GM19463 (cell line): ENCODE measurements around the gene SUSD3.

Experiments used
- ATAC-seq: cut with Tn5 transposase; IDR thresholded peaks from one replicate; pipeline ENCODE4 v1.9.1; 2021; ENCODE audit warnings: mild to moderate bottlenecking, moderate library complexity; ENCODE audit not compliant: unreplicated experiment

The SUSD3 gene

DNA sequence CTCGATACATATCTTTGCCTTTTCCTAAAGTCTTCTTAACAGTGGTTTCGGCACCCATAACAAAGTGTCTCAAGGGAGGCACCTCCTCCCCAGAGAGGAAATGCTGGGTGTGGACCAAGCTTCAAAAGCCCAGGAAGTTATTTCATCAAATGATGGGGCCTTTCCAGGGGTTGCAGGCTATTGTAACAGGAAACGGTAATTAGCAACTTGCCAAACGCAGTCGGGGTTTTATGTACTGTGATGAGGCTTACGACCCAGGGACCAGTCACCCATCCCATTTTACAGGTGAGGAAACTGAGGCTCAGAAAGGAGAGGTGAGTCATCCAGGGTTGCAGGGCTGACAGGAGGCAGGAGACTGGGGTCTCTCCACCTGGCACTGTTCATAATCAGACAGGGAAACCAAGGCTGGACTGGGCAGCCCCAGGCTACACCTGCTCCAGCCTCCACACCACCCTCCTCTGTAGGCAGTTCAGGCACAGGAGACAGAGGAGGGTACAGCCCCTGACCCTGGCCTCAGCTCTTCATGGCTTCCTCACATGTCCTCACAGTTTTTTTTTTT is 30.0 kb upstream of the SUSD3 start:
- ATAC-seq, result no peak

- ATAC-seq, result no peak
These were observed 27.6 kb upstream of the SUSD3 start for GRCh38 chr9:93030642-93031628.

DNA sequence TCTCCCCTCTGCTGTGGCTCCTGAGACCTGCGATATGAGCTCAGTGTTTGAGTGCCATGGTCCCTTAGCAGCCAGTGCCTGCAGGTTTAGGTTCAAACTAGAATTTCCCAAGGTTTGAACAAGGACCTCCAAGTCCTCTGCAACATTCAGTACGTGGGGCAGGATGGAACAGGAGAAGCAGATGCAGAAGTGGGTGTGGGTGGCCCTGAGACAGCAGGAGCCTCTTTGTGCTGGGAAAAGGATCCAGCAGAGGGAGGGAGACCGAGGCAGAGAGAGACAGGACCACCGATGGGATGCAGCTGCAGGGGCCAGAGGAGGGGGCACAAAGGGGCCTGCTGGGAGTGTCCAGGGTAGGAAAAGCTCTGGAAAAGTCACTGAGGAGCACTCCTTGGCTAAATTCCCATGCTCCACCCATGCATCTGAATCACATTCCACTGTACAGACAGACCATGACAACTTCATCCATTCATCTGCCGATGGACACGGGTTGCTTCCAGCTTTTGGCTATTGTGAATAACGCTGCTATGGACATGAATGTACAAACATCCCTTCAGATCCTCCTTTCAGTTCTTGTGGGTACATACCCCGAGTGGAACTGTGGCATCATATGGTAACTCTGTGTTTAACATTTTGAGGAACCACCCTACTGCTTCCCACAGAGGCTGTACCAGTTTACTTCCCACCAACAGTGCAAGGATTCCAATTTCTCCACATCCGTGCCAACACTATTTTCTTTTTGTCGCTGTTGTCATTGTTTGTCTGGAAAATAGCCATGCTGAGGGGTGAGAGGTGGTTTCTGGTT is 26.7 kb upstream of the SUSD3 start:
- ATAC-seq, result no peak

- ATAC-seq, result no peak
These were observed 26.0 kb upstream of the SUSD3 start for GRCh38 chr9:93032545-93032944.

GRCh38 chr9:93033531-93033930 is 25.0 kb upstream of the SUSD3 start:
- no peak for ATAC-seq

GRCh38 chr9:93035106-93035660 is 23.3 kb upstream of the SUSD3 start:
- no peak for ATAC-seq

- no peak for ATAC-seq
These were observed 22.6 kb upstream of the SUSD3 start for GRCh38 chr9:93035821-93036351.

DNA sequence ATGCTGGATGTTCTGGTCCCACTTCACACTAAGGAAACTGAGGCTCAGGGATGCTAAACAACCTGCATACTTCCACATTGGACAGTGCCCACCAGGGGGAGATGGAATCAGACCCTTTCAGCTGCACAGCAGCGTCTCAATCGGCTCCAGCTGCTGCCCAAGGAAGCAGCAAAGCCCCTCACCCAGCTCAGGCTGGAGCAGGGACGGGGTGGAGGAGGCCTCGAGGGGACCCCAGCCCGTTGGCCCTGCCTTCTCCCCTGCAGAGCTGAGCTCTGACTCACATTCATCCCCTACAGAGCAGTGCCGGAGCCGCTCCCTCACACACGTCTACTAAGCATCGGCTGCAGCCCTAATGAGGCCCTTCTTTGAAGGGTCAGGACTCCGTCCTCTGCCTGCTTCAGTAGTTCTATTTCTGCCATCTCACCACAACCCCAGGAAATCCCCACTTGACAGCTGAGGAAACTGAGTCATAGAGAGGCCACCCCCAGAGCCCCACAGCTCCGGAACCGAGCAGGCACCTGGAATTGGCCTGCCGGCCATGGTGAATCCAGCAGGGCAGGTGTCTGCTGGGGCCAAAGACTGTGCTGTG is 21.5 kb upstream of the SUSD3 start:
- no peak for ATAC-seq

GRCh38 chr9:93037476-93037971 is 21.0 kb upstream of the SUSD3 start:
- no peak for ATAC-seq

- no peak for ATAC-seq
These were observed 19.6 kb upstream of the SUSD3 start for GRCh38 chr9:93038918-93039317.

DNA sequence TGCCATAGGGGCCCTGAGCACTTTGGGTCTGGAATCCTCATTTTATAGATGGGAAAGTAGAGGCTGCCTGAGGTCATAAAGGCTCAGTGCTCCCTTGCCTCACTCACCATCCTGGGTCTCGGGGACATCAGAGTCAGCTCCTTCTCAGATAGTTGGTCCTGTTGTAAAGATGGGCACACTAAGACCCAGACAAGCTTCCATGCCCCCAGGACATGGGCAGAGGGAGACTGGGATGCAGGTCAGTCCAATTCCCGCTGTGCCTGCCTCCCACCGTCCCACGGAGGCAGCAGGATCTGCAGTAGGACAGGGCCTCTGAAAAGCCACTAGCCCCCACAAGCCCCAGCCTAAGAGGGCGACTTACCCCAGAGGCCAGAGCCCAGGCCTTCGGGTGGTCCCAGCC is 19.0 kb upstream of the SUSD3 start:
- no peak for ATAC-seq

GRCh38 chr9:93039976-93040375 is 18.5 kb upstream of the SUSD3 start:
- no peak for ATAC-seq

- no peak for ATAC-seq
These were observed 18.1 kb upstream of the SUSD3 start for GRCh38 chr9:93040409-93040808.

DNA sequence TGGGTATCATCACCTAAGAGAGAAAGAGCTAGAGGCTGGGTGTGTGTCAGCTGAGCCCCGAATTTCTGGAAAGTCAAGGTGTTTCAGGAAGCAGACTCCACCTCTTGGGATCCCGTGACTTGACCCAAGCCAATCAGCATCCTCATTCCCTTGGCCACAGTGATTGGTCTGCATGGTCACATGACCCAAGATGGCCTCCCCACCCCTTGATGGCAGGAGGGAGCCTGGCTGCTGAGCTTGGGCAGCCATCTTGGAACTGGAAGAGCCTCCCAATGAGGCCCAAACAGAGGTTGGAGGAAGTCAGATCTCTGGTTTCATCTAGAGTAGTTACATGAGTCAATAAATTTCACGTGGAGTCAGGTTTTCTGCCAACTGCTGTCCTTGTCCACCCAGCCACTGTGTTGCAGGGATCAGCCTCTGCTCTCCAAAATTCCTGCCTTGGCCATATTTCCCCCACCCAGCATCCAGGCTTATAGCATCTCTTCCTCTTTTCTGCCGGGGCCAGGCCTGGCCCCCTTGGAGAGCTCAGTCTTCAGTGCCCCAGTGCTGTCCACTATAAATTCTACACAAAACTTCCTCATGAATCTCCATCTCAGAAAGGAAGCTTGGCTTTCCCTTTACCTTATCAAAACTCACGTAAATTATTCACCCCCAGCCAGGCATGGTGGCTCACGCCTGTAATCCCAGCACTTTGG is 17.2 kb upstream of the SUSD3 start:
- ATAC-seq, result no peak

DNA sequence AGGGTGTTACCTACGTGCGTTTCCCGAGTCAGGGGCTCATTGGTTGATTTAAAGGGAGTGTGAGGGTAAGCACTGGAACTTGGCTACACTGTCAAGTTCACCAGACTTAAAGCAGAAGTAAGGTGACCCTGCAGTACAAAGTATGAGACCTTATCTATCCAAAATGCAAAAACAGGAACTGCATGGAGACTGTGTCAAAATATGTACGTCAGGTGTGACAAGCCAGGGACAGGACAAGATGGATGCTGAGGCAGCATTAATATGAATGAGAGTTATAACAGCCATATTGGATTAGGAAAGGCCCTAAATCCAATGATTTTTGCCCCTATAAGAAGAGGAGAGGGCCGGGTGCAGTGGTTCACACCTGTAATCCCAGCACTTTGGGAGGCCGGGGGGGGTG is 15.4 kb upstream of the SUSD3 start:
- no peak for ATAC-seq

GRCh38 chr9:93045521-93045920 is 13.0 kb upstream of the SUSD3 start:
- ATAC-seq, result no peak

DNA sequence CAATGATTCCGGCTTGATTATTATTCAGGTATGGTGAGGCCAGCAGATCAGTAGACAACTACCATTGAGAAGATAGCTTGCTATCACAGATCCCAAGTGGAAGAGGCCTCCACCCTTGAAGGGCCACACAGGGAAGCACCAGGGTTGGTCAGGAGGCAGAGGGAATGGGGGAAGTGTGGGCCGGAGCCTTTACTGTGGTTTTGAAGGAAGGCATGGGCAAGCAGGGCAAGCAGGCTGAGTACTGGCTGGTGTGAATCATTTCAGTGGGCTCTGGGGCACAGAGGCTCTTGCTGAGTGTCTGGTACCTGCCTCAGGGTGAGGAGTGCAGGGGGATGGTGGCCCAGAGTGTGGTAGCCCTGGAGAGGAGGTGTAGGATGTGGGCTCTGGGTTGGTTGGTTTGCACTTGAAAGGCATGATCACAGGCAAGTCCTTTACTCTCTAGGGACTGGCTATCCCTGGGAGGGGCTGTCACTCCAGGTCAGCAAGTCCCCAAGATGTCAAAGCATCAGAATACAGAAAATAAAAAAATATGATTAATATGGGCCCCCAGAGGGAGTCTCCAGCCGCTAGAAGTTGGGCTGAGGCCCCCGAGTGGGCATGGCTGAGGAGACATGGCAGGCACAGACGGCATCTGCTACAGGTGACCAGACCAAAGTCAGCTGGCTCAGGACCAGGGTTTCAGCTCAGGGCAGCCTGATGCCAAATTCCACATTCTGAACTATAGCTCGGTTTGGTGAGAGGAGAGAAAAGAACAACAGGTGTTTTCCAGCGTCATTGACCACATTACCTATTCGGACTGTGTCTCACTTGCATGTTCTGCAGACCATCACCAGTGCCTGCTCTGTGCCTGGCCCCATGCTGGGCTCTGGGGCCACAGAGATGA is 9.7 kb upstream of the SUSD3 start:
- no peak for ATAC-seq

GRCh38 chr9:93049491-93049890 is 9.0 kb upstream of the SUSD3 start:
- no peak for ATAC-seq

- ATAC-seq, result no peak
These were observed 8.3 kb upstream of the SUSD3 start for GRCh38 chr9:93050231-93050630.
